Bronchial epithelial cell (primary cell): Measurements from ENCODE around the gene USP48. TPM values are rescaled to one million over a fixed set of nuclear protein-coding genes. Genes with fewer than 3 reads are reported as not detected.
A peak's percentile ranks its signal among the peaks of the same experiment; 100 is the strongest.

Source experiments
- DNase-seq: peaks from one replicate; pipeline ENCODE4 v3.0.0-alpha.2; 2010; ENCODE audit warnings: low read depth
- FAIRE-seq: peaks from 2 replicates; lab custom pipeline; 2011; peaks lifted over from hg19 to GRCh38; lab: Jason Lieb, UNC
- H3K27me3 ChIP-seq: 2 replicates; pipeline ENCODE4 v1.5.1; 2011; ENCODE audit warnings: low read length; ENCODE audit not compliant: control insufficient read depth, insufficient read depth
- H3K36me3 ChIP-seq: 2 replicates; pipeline ENCODE4 v1.5.1; 2011; ENCODE audit warnings: low read length; ENCODE audit not compliant: control insufficient read depth, insufficient read depth
- H3K4me3 ChIP-seq: 2 replicates; pipeline ENCODE4 v1.5.1; 2011; ENCODE audit warnings: mild to moderate bottlenecking, low read depth, low read length, control low read depth
- total RNA-seq: library from RNA; depleted of rRNA; stranded (reverse); fragments of >200 nt; gene quantifications from 2 replicates; pipeline ENCODE4 v1.2.1, GENCODE V29; 2014
- TF ChIP-seq, protein P1 (sequence below): IDR thresholded peaks from 2 replicates; pipeline ENCODE4 v1.5.1; 2011; ENCODE audit warnings: mild to moderate bottlenecking, moderate library complexity, low read length, control low read depth, inconsistent platforms; ENCODE audit not compliant: insufficient read depth, severe bottlenecking

Gene USP48
- total RNA-seq, 1 donor from 2014 or later = 23.4 TPM

DNA sequence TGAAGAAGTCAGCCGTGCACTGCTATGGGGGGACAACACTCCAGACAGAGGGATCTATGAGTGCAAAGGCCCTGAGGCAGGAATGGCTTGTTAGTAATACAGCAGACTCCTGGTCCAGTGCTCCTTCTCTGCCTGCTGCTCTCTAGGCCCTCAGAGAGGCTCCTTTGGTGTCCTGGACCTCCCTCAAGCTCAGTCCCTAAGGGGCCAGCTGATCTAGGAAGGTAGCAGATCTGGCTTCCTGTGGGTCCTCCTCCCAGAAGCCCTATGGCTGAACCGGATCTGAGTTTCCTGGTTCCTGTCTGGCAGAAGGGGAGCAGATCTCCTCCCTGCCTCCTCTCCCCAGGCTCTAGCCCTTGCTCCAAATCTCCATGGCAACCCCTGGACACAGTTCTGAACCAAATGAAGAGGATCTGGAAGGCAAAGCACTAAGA lies 28.9 kb upstream of the USP48 start, which contains the start of gene LDLRAD2:
LDLRAD2 (plus strand) TSS at position 391 of the 431 bp plus-strand sequence. CDS start 187 bp downstream, outside the sequence.
- Histone ChIP-seq H3K27me3 (no peaks in the 10 kb centered on the region), H3K4me3 (no peak within 1 kb of the TSS), H3K36me3 (no peaks in the 10 kb centered on the region)
- DNase-seq (no peak), FAIRE-seq (no peak)
- TF ChIP-seq, protein P1, sequence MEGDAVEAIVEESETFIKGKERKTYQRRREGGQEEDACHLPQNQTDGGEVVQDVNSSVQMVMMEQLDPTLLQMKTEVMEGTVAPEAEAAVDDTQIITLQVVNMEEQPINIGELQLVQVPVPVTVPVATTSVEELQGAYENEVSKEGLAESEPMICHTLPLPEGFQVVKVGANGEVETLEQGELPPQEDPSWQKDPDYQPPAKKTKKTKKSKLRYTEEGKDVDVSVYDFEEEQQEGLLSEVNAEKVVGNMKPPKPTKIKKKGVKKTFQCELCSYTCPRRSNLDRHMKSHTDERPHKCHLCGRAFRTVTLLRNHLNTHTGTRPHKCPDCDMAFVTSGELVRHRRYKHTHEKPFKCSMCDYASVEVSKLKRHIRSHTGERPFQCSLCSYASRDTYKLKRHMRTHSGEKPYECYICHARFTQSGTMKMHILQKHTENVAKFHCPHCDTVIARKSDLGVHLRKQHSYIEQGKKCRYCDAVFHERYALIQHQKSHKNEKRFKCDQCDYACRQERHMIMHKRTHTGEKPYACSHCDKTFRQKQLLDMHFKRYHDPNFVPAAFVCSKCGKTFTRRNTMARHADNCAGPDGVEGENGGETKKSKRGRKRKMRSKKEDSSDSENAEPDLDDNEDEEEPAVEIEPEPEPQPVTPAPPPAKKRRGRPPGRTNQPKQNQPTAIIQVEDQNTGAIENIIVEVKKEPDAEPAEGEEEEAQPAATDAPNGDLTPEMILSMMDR = no peak

DNA sequence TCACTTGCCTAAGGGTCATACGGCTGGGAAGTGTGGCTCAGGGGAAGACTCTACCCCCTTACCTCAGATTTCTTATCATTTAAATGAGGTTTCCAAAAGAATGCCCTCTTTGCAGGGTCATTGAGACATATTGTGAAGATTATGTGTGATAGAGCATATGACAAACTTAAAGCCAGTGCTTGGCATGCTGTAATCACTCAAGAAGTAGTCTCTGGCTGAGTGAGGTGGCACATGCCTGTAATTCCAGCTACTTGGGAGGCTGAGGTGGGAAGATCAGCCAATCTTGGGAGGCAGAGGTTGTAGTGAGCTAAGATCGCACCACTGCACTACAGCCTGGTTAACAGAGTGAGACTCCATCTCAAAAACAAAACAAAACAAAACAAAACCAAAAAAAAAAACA lies 21.6 kb upstream of the USP48 start:
- no peak for DNase-seq
- no peak for FAIRE-seq
- Histone ChIP-seq H3K4me3 (no peak overlapping the region), H3K36me3 (no peaks in the 10 kb centered on the region), H3K27me3 (no peaks in the 10 kb centered on the region)
- TF ChIP-seq, protein P1 = no peak

DNA sequence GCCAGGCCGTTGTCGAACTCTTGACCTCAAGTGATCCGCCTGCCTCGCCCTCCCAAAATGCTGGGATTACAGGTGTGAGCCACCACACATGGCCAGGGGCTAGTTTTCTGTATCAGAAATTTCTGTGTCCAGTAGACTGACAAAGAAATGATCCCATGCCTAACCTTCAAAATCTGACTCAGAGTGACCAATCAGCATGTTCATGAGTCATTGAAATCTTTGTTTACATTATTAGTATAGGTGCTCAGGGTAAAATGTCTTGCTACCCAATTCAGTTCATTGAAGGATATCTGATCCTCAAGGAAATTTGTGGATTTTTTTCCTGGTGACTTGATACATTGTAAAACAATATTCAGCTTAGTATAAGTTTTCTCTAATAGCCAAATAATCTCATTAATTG lies 18.2 kb upstream of the USP48 start:
- H3K4me3 ChIP-seq = no peak overlapping the region
- no peak for FAIRE-seq
- H3K27me3 ChIP-seq = no peaks in the 10 kb centered on the region
- H3K36me3 ChIP-seq = no peaks in the 10 kb centered on the region
- TF ChIP-seq, protein P1 = no peak
- peak; percentile 91 for DNase-seq

DNA sequence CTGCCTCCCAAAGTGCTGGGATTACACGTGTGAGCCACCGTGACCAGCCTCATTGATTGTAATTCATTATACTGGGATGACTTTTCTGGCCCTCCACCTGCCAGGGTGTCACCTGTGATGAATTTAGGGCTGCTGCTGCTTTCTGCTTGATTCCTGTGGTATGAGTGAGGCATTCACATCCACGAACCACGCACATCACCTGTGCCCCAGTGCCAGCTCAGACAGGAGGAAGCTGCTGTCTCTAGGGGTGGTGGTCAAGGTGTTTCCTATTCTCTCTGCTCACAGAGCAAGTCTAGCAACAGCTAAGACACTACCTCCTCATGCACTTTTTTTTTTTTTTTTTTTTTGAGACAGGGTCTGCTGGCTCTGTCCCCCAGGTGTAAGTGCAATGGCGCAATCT lies 16.8 kb upstream of the USP48 start:
- DNase-seq (no peak), FAIRE-seq (no peak)
- Histone ChIP-seq H3K4me3 (no peak overlapping the region), H3K36me3 (no peaks in the 10 kb centered on the region), H3K27me3 (no peaks in the 10 kb centered on the region)
- TF ChIP-seq, protein P1 = no peak

DNA sequence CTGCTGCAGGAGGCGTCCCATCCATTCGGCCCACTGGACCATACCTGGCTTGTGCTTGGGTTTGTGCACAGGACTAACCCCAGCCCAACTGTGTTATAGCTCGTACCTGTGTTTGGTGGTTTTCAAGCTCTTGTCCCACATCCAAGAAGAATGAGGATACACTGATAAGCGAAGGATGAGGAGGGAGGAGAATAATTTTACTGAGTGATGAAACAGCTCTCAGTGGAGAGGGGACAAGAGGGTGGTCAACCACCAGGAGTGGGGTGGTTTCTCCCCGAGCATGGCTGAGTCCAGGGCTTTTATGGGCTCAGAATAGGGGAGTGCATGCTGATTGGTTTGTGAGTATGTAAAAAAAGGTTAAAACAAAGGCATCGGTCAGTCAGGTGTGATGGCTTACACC lies 12.1 kb upstream of the USP48 start:
- no peak for DNase-seq
- no peak overlapping the region for H3K4me3 ChIP-seq
- H3K36me3 ChIP-seq = no peaks in the 10 kb centered on the region
- H3K27me3 ChIP-seq = no peaks in the 10 kb centered on the region
- TF ChIP-seq, protein P1 = no peak
- FAIRE-seq = no peak

DNA sequence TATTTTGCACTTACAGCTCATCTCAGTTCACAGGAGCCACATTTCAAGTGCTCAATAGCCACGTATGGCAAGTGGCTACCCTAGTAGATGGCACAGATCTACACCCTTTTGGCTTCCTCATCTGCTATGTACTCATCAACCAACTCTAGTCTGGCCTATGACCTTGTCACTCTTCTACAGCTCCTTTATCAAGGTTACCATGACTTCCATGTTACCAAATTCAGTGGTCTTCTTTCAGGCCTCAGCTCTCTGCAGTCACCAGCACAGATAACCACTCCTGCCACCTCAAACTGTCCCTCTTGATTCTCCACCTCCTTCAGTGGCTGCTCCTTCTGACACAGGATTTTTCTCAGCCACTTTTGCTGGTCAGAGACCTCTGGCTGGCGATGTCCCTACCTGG lies 11.7 kb upstream of the USP48 start:
- Histone ChIP-seq H3K4me3 (no peak overlapping the region), H3K27me3 (no peaks in the 10 kb centered on the region), H3K36me3 (no peaks in the 10 kb centered on the region)
- TF ChIP-seq, protein P1 = no peak
- no peak for DNase-seq
- FAIRE-seq = no peak
